Measurements from ENCODE around the gene CYP27B1. TPM values are rescaled to one million over a fixed set of nuclear protein-coding genes. Genes with fewer than 3 reads are reported as not detected.

The CYP27B1 gene
- total and polyA plus RNA-seq, 9 of the 15 experiments (the other 6 are each of a cell fraction or from before 2014, with no cell fraction given): 0.18 to 4.2 (median 1.8) TPM

DNA sequence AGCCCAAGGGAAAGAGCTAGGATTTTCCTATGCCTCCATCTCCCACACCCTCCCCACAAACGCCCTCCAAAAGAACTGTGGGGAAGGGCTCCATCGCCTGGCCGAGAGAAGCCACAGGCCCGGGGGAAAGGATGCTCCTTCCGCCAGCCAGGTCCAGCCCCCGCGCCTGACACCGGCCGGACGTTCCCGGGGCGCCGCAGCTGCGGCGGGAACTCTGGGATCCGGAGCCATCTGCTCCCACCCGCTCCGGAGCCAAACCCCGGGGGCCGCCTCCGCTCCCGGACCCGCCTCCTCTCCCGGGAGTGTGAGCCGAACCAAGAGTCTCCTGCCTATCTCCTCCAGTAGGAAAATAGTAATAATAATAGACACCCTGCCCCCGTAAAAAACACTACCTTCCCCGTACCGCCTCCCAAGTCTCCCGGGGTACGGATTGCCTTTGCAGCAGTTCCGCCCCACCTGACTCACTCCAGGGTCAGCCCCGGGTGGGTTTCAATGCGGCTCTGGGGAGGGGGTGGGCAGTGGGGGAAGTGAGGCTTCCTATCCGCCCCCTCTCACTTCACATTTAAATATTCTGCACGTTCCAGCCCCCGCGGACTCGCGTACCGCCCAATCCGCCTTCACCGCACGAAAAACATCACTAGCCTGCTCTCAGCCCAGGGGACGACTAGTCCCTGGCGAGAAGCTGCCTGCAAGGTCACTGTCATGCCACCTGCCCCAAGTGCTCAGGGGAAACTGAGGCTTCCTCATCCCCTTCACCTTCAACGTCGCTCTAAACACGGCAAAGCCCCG is 30.7 kb downstream of the CYP27B1 start (continued):
- no peak for TF ChIP-seq DIDO1 (tag; IDR thresholded peaks at IDR 0.05; ENCODE audit: low read depth)
- no peak for TF ChIP-seq BRCA1 (IDR thresholded peaks at IDR 0.05)
- no peak for TF ChIP-seq BRCA1 (CRISPR knock-in tag; IDR thresholded peaks at IDR 0.05)
- peak; percentile 60 for TF ChIP-seq CCNT2 (IDR thresholded peaks at IDR 0.05; ENCODE audit: borderline replicate concordance, extremely low read depth, insufficient read length, low read depth, low read length)
- TF ChIP-seq RFX5 (IDR thresholded peaks at IDR 0.05; ENCODE audit: low read depth, low read length): no peak
- TF ChIP-seq, protein P1, sequence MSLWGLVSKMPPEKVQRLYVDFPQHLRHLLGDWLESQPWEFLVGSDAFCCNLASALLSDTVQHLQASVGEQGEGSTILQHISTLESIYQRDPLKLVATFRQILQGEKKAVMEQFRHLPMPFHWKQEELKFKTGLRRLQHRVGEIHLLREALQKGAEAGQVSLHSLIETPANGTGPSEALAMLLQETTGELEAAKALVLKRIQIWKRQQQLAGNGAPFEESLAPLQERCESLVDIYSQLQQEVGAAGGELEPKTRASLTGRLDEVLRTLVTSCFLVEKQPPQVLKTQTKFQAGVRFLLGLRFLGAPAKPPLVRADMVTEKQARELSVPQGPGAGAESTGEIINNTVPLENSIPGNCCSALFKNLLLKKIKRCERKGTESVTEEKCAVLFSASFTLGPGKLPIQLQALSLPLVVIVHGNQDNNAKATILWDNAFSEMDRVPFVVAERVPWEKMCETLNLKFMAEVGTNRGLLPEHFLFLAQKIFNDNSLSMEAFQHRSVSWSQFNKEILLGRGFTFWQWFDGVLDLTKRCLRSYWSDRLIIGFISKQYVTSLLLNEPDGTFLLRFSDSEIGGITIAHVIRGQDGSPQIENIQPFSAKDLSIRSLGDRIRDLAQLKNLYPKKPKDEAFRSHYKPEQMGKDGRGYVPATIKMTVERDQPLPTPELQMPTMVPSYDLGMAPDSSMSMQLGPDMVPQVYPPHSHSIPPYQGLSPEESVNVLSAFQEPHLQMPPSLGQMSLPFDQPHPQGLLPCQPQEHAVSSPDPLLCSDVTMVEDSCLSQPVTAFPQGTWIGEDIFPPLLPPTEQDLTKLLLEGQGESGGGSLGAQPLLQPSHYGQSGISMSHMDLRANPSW (CRISPR knock-in tag; IDR thresholded peaks at IDR 0.05): no peak
- no peak for TF ChIP-seq BACH1 (tag; IDR thresholded peaks at IDR 0.05)
- TF ChIP-seq, protein P2, sequence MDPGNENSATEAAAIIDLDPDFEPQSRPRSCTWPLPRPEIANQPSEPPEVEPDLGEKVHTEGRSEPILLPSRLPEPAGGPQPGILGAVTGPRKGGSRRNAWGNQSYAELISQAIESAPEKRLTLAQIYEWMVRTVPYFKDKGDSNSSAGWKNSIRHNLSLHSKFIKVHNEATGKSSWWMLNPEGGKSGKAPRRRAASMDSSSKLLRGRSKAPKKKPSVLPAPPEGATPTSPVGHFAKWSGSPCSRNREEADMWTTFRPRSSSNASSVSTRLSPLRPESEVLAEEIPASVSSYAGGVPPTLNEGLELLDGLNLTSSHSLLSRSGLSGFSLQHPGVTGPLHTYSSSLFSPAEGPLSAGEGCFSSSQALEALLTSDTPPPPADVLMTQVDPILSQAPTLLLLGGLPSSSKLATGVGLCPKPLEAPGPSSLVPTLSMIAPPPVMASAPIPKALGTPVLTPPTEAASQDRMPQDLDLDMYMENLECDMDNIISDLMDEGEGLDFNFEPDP (CRISPR knock-in tag; IDR thresholded peaks at IDR 0.05): no peak
- peak; percentile 63 for TF ChIP-seq SMC3 (conservative IDR thresholded peaks at IDR 0.05; ENCODE audit: insufficient read depth, low read depth, low read length)
- TF ChIP-seq, protein P3, sequence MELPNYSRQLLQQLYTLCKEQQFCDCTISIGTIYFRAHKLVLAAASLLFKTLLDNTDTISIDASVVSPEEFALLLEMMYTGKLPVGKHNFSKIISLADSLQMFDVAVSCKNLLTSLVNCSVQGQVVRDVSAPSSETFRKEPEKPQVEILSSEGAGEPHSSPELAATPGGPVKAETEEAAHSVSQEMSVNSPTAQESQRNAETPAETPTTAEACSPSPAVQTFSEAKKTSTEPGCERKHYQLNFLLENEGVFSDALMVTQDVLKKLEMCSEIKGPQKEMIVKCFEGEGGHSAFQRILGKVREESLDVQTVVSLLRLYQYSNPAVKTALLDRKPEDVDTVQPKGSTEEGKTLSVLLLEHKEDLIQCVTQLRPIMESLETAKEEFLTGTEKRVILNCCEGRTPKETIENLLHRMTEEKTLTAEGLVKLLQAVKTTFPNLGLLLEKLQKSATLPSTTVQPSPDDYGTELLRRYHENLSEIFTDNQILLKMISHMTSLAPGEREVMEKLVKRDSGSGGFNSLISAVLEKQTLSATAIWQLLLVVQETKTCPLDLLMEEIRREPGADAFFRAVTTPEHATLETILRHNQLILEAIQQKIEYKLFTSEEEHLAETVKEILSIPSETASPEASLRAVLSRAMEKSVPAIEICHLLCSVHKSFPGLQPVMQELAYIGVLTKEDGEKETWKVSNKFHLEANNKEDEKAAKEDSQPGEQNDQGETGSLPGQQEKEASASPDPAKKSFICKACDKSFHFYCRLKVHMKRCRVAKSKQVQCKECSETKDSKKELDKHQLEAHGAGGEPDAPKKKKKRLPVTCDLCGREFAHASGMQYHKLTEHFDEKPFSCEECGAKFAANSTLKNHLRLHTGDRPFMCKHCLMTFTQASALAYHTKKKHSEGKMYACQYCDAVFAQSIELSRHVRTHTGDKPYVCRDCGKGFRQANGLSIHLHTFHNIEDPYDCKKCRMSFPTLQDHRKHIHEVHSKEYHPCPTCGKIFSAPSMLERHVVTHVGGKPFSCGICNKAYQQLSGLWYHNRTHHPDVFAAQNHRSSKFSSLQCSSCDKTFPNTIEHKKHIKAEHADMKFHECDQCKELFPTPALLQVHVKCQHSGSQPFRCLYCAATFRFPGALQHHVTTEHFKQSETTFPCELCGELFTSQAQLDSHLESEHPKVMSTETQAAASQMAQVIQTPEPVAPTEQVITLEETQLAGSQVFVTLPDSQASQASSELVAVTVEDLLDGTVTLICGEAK (IDR thresholded peaks at IDR 0.05): peak; percentile 44; the same call in 1 of the 2 replicates
- TF ChIP-seq, protein P3 (CRISPR knock-in tag; IDR thresholded peaks at IDR 0.05): no peak
- TF ChIP-seq, protein P4, sequence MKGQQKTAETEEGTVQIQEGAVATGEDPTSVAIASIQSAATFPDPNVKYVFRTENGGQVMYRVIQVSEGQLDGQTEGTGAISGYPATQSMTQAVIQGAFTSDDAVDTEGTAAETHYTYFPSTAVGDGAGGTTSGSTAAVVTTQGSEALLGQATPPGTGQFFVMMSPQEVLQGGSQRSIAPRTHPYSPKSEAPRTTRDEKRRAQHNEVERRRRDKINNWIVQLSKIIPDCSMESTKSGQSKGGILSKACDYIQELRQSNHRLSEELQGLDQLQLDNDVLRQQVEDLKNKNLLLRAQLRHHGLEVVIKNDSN (CRISPR knock-in tag; IDR thresholded peaks at IDR 0.05): no peak
- TF ChIP-seq EHMT2 (IDR thresholded peaks at IDR 0.05): no peak
- no peak for TF ChIP-seq SOX6 (IDR thresholded peaks at IDR 0.05)
